K562 (cell line): ENCODE measurements around the gene SRSF6. TPM values are rescaled to one million over a fixed set of nuclear protein-coding genes. Genes with fewer than 3 reads are reported as not detected.

Experiments used
- ATAC-seq: fragments of 200-7000 bp; cut with Tn5 transposase; 3 replicates; pipeline ENCODE4 v1.9.1; 2020; ENCODE audit warnings: moderate library complexity
- BruUV-seq: library from RNA; stranded (reverse); fragments of 400-500 nt; replicated peaks from 2 replicates; lab custom pipeline; 2021; lab: Mats Ljungman, UMichigan
- CTCF ChIA-PET: fragments of 300-600 bp; formaldehyde crosslinking; extraction: SDS; loops from one replicate; lab custom pipeline; 2021; ENCODE audit warnings: low intra/inter-chr PET ratio; lab: Yijun Ruan, JAX
- POLR2A ChIA-PET: fragments of 300-600, 350-650 bp; sonication (Branson Sonifier 250); formaldehyde crosslinking; extraction: SDS; loops from one replicate; lab custom pipeline; 2021; ENCODE audit warnings: antibody characterized with exemption, inconsistent platforms; lab: Yijun Ruan, JAX
- DNase-seq, 4 experiments: peaks; one replicate each; pipeline versions ENCODE4 v3.0.0 to v3.0.0-alpha.2; 2011 to 2018; ENCODE audit warnings: low spot score in 3 of 4, mixed read lengths in 3 of 4; ENCODE audit errors: extremely low read depth in 1 of 4
- FAIRE-seq: peaks from 2 replicates; lab custom pipeline; 2011; peaks lifted over from hg19 to GRCh38; lab: Jason Lieb, UNC
- H2AFZ ChIP-seq: 2 replicates; pipeline ENCODE4 v1.6.0; 2011; ENCODE audit warnings: low read depth, low read length, control low read depth, inconsistent platforms
- H3K27ac ChIP-seq: fragments of 200-600 bp; 3 replicates; pipeline ENCODE4 v1.8.0; 2011; ENCODE audit warnings: low read depth, mild to moderate bottlenecking, control low read depth, inconsistent platforms, low read length, moderate library complexity, mixed read lengths; ENCODE audit errors: extremely low read depth
- H3K27me3 ChIP-seq, 2 experiments: fragments of 300-600 bp in 1 of 2; 2 replicates in 1 of 2; 3 replicates in 1 of 2; pipeline versions ENCODE4 v1.6.0 to v1.8.0; 2011; ENCODE audit warnings: inconsistent platforms in 2 of 2, low read length in 2 of 2, mild to moderate bottlenecking in 1 of 2, mixed read lengths in 1 of 2, moderate library complexity in 1 of 2; ENCODE audit not compliant: control insufficient read depth in 2 of 2, insufficient read depth in 2 of 2
- H3K36me3 ChIP-seq: fragments of 300-600 bp; 3 replicates; pipeline ENCODE4 v1.8.0; 2011; ENCODE audit warnings: mild to moderate bottlenecking, low read length, inconsistent platforms; ENCODE audit not compliant: control insufficient read depth, insufficient read depth
- H3K4me1 ChIP-seq, 2 experiments: fragments of 200-600 bp in 1 of 2; replicated peaks in 1 of 2; 2 replicates in 1 of 2; 3 replicates in 1 of 2; pipeline versions ENCODE4 v1.5.1 to v1.8.0; 2011; ENCODE audit warnings: inconsistent platforms in 2 of 2, low read length in 2 of 2, mild to moderate bottlenecking in 1 of 2, mixed read lengths in 1 of 2, moderate library complexity in 1 of 2; ENCODE audit not compliant: control insufficient read depth in 2 of 2, insufficient read depth in 2 of 2
- H3K4me2 ChIP-seq: 2 replicates; pipeline ENCODE4 v1.6.1; 2011; ENCODE audit warnings: low read length, control low read depth, inconsistent platforms, mixed read lengths; ENCODE audit not compliant: insufficient read depth
- H3K4me3 ChIP-seq: fragments of 200-600 bp; sonication (generic), shearing (Covaris generic); 2 replicates; pipeline ENCODE4 v1.5.1; 2016; ENCODE audit warnings: control low read depth, inconsistent platforms
- H3K79me2 ChIP-seq: fragments of 200-600 bp; 3 replicates; pipeline ENCODE4 v1.8.0; 2011; ENCODE audit warnings: low read length, inconsistent platforms; ENCODE audit not compliant: control insufficient read depth, insufficient read depth
- H3K9ac ChIP-seq, 2 experiments: 2 replicates each; pipeline versions ENCODE4 v1.6.0 to v1.6.1; 2011; ENCODE audit warnings: low read depth in 2 of 2, low read length in 2 of 2, control low read depth in 1 of 2, inconsistent platforms in 1 of 2, mild to moderate bottlenecking in 1 of 2, mixed read lengths in 1 of 2; ENCODE audit not compliant: insufficient read depth in 1 of 2
- H3K9me1 ChIP-seq: one replicate; pipeline ENCODE4 v1.6.0; 2011; ENCODE audit warnings: inconsistent platforms, mild to moderate bottlenecking, low read length, moderate library complexity; ENCODE audit not compliant: control insufficient read depth, insufficient read depth
- H3K9me3 ChIP-seq: replicated peaks from 2 replicates; pipeline ENCODE4 v1.5.1; 2011; ENCODE audit warnings: low read depth, low read length, inconsistent platforms; ENCODE audit not compliant: control insufficient read depth, insufficient read depth
- H4K20me1 ChIP-seq: replicated peaks from 2 replicates; pipeline ENCODE4 v1.6.1; 2011; ENCODE audit warnings: low read length, inconsistent platforms, mixed read lengths; ENCODE audit not compliant: control insufficient read depth, insufficient read depth
- CC2D1A ChIP-seq: fragments of 450-650 bp; IDR thresholded peaks from 2 replicates; pipeline ENCODE4 v1.6.1; 2017; ENCODE audit warnings: mild to moderate bottlenecking
- GTF3C2 ChIP-seq: IDR thresholded peaks from 3 replicates; pipeline ENCODE4 v1.6.1; 2011; ENCODE audit warnings: borderline replicate concordance, mild to moderate bottlenecking, moderate library complexity; ENCODE audit not compliant: insufficient read length; ENCODE audit errors: extremely low read depth
- YY1 ChIP-seq, 3 experiments: IDR thresholded peaks; 2 replicates each; pipeline ENCODE4 v1.6.1; 2011; ENCODE audit warnings: low read length in 2 of 3, mild to moderate bottlenecking in 2 of 3, moderate library complexity in 2 of 3, borderline replicate concordance in 1 of 3, control low read depth in 1 of 3, low read depth in 1 of 3; ENCODE audit not compliant: insufficient read depth in 3 of 3, insufficient replicate concordance in 2 of 3, control insufficient read depth in 1 of 3, insufficient read length in 1 of 3; ENCODE audit errors: extremely low read depth in 1 of 3
- ZBTB5 ChIP-seq: fragments of 450-650 bp; IDR thresholded peaks from 2 replicates; pipeline ENCODE4 v1.6.1; 2017; ENCODE audit warnings: antibody characterized with exemption
- ZNF584 ChIP-seq: fragments of 200-800 bp; sonication (Bioruptor generic); IDR thresholded peaks from 2 replicates; pipeline ENCODE4 v1.6.1; 2016; ENCODE audit warnings: low read depth, mild to moderate bottlenecking, missing genetic modification characterization, missing compliant biosample characterization
- WGBS: fragments of 100-300 bp; shearing (Covaris generic); methylation state at CpG from one replicate; pipeline ENCODE4 v1.1.6; 2016; ENCODE audit warnings: low coverage, mixed read lengths; ENCODE audit not compliant: insufficient coverage; ENCODE audit errors: missing lambda C conversion rate; 5-methylcytosine and 5-hydroxymethylcytosine counted together
- in situ Hi-C: fragments of 300-500 bp; cut with MboI; formaldehyde crosslinking; loops from 4 replicates; pipeline ENCODE4 v1.15.0; 2018; ENCODE audit warnings: inconsistent platforms, mixed read lengths
- intact Hi-C: fragments of 100-400 bp; cut with micrococcal nuclease; formaldehyde crosslinking; loops from 2 replicates; pipeline ENCODE4 v1.14.2; 2022
- polyA plus RNA-seq, 8 experiments: library from polyadenylated mRNA; depleted of rRNA in 4 of 8; stranded (reverse) in 5 of 8; unstranded in 3 of 8; fragments of >200 nt; fragmentation: Nextera tagmentation in 2 of 8; fragmentation: Illumina TruSeq in 1 of 8; extraction: Ambion mirVana in 2 of 8; extraction: Trizol in 1 of 8; gene quantifications; 2 replicates each; pipeline versions ENCODE4 v1.2.1 to v1.2.3, GENCODE V29; 2011 to 2014; ENCODE audit warnings: inconsistent platforms in 1 of 8, missing spikeins in 1 of 8
- total RNA-seq, 7 experiments: library from RNA; depleted of rRNA in 6 of 7; stranded (reverse); fragments of >200 nt in 6 of 7; fragmentation: Illumina TruSeq in 2 of 7; extraction: Trizol in 2 of 7; gene quantifications; 2 replicates each; pipeline versions ENCODE4 v1.2.1 to v1.2.3, GENCODE V29; 2011 to 2021; ENCODE audit warnings: low replicate concordance in 1 of 7

The SRSF6 gene
- total and polyA plus RNA-seq, 9 of the 15 experiments (the other 6 are each of a cell fraction or from before 2014, with no cell fraction given) = 52.4 to 165 (median 117) TPM

GRCh38 chr20:43508106-43508505 is 50.4 kb downstream of the SRSF6 start:
- BruUV-seq = TSS peak; percentile 73
- DNase-seq = peak; percentile 48 to 64 (median 56)
- Histone ChIP-seq H3K9me3 (no peaks in the 10 kb centered on the region), H3K4me3 (peak overlapping the region; percentile 65), H3K9ac (peak overlapping the region; percentile 48 to 92), H2AFZ (peak overlapping the region; percentile 91), H3K27ac (no peak overlapping the region), H3K27me3 (peaks cover 12 to 31% of the 10 kb centered on the region in 2 experiments), H3K9me1 (no peaks in the 10 kb centered on the region), H3K4me2 (peak overlapping the region; percentile 76), H4K20me1 (no peaks in the 10 kb centered on the region; the same call in 1 of the 2 replicates), H3K79me2 (no peaks in the 10 kb centered on the region), H3K36me3 (no peaks in the 10 kb centered on the region), H3K4me1 (peaks cover 3 to 18% of the 10 kb centered on the region in 2 experiments; a peak in 3 of 5 replicates)
- peak; percentile 56 for ATAC-seq
- in situ Hi-C loops = no loop called here
- CTCF ChIA-PET = no interaction called here
- POLR2A ChIA-PET = interaction anchor here (0.6 to 1.5 kb wide), 7 partner anchors 8 to 1348 kb away, joined by 3 to 11 read pairs (median 3); no protein-coding TSS in a partner anchor
- FAIRE-seq = no peak
- intact Hi-C loops = no loop called here
- WGBS = 16% methylated on average over 18 of the region's 22 CpGs
- TF ChIP-seq YY1 (IDR thresholded peaks at IDR 0.05; ENCODE audit: borderline replicate concordance in 1 of 3, control insufficient read depth in 1 of 3, extremely low read depth in 1 of 3, insufficient read depth in 3 of 3, insufficient read length in 1 of 3, insufficient replicate concordance in 2 of 3, low read depth in 1 of 3, low read length in 2 of 3) = peak in 1 of 3 experiments; percentile 7
- TF ChIP-seq ZBTB5 = peak; percentile 84
- peak; percentile 44 for TF ChIP-seq GTF3C2
- TF ChIP-seq CC2D1A = peak; percentile 68
- 0 out of 2 replicates have a peak, but pooled peaks have one; percentile 21 for TF ChIP-seq ZNF584 (CRISPR knock-in tag)
